ACHN (cell line): ENCODE measurements around the gene ATP2C2.
"Not testable (repeated sequence)": the region's sequence is repeated elsewhere in the genome, so short reads cannot be mapped to it uniquely, and the experiment has no call there.

Source experiments
- DNase-seq: peaks from one replicate; pipeline ENCODE4 v3.0.0-alpha.2; 2015
- in situ Hi-C: cut with HindIII; loops from 2 replicates; pipeline ENCODE4 v1.10.0; 2017; ENCODE audit warnings: low sequenced_read_pairs, low pct_ligation_motif_present, low pct_unique_long_range_greater_than_20kb

The ATP2C2 gene

GRCh38 chr16:84334482-84334881 is 33.9 kb upstream of the ATP2C2 start:
- in situ Hi-C loops: no loop called here

GRCh38 chr16:84337236-84337635 is 31.1 kb upstream of the ATP2C2 start:
- DNase-seq, in situ Hi-C loops: not testable (repeated sequence)

More at GRCh38 chr16:84334482-84334881, 33.9 kb upstream of the ATP2C2 start:
- no peak for DNase-seq

GRCh38 chr16:84339311-84339710 is 29.0 kb upstream of the ATP2C2 start:
- no peak for DNase-seq
- in situ Hi-C loops: no loop called here

- in situ Hi-C loops: no loop called here
- DNase-seq: no peak
These were observed 28.6 kb upstream of the ATP2C2 start for GRCh38 chr16:84339766-84340165.

GRCh38 chr16:84340325-84341040 is 27.9 kb upstream of the ATP2C2 start:
- in situ Hi-C loops: no loop called here
- no peak for DNase-seq

GRCh38 chr16:84341528-84342295 is 26.6 kb upstream of the ATP2C2 start:
- no peak for DNase-seq
- in situ Hi-C loops: no loop called here

GRCh38 chr16:84343800-84344199 is 24.5 kb upstream of the ATP2C2 start:
- DNase-seq, in situ Hi-C loops: not testable (repeated sequence)

- in situ Hi-C loops: no loop called here
- no peak for DNase-seq
These were observed 23.6 kb upstream of the ATP2C2 start for GRCh38 chr16:84344781-84345180.

- no peak for DNase-seq
- in situ Hi-C loops: no loop called here
These were observed 21.2 kb upstream of the ATP2C2 start for GRCh38 chr16:84347161-84347560.

GRCh38 chr16:84348386-84348888 is 19.9 kb upstream of the ATP2C2 start:
- in situ Hi-C loops: no loop called here
- DNase-seq: no peak

- DNase-seq: no peak
- in situ Hi-C loops: no loop called here
These were observed 18.3 kb upstream of the ATP2C2 start for GRCh38 chr16:84349862-84350684.

- DNase-seq: no peak
- in situ Hi-C loops: no loop called here
These were observed 17.5 kb upstream of the ATP2C2 start for GRCh38 chr16:84350685-84351400.

GRCh38 chr16:84351630-84352029 is 16.7 kb upstream of the ATP2C2 start:
- no peak for DNase-seq
- in situ Hi-C loops: no loop called here

- no peak for DNase-seq
- in situ Hi-C loops: no loop called here
These were observed 14.0 kb upstream of the ATP2C2 start for GRCh38 chr16:84354306-84354705.

GRCh38 chr16:84355149-84355548 is 13.2 kb upstream of the ATP2C2 start:
- no peak for DNase-seq
- in situ Hi-C loops: no loop called here

- in situ Hi-C loops: no loop called here
- DNase-seq: no peak
These were observed 12.2 kb upstream of the ATP2C2 start for GRCh38 chr16:84356176-84356575.

- in situ Hi-C loops: no loop called here
- DNase-seq: no peak
These were observed 11.7 kb upstream of the ATP2C2 start for GRCh38 chr16:84356591-84357116.

GRCh38 chr16:84357191-84357651 is 11.1 kb upstream of the ATP2C2 start:
- peak; percentile 20 for DNase-seq
- in situ Hi-C loops: no loop called here
